Fibroblast of lung (primary cell): Measurements from ENCODE around the gene GRIK1.

Experiments used
- EZH2 ChIP-seq: IDR thresholded peaks from 2 replicates; pipeline ENCODE4 v1.5.1; 2012; ENCODE audit warnings: low read length, control low read depth, mild to moderate bottlenecking; ENCODE audit errors: missing control alignments
- TF ChIP-seq, protein P1 (sequence below), 2 donors: IDR thresholded peaks in 1 of 2; conservative IDR thresholded peaks in 1 of 2; 1 replicate in 1 of 2; 2 replicates in 1 of 2; pipeline ENCODE4 v1.5.1; 2011 to 2012; ENCODE audit warnings: low read length in 2 of 2, control low read depth in 1 of 2, inconsistent platforms in 1 of 2, low read depth in 1 of 2, mild to moderate bottlenecking in 1 of 2

DNA sequence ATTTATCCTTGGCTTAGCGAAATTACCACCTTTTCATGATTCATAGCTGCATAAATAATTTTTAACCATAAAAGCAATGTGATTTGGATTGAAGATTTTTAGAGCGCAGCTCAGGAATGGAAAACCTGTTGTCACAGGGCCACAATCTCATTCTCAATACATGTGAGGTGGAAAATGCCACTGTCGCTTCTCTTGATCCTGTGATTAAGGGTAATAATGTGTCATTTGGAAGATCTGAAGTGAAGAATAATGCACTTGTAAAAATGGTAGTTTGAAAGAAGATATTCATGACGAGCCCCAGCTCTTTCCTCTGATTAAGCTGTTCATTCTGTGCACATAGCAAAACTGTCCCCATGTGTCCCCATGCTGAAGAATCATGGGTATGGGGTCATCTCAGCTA lies 410.7 kb downstream of the GRIK1 start:
- TF ChIP-seq, protein P1, sequence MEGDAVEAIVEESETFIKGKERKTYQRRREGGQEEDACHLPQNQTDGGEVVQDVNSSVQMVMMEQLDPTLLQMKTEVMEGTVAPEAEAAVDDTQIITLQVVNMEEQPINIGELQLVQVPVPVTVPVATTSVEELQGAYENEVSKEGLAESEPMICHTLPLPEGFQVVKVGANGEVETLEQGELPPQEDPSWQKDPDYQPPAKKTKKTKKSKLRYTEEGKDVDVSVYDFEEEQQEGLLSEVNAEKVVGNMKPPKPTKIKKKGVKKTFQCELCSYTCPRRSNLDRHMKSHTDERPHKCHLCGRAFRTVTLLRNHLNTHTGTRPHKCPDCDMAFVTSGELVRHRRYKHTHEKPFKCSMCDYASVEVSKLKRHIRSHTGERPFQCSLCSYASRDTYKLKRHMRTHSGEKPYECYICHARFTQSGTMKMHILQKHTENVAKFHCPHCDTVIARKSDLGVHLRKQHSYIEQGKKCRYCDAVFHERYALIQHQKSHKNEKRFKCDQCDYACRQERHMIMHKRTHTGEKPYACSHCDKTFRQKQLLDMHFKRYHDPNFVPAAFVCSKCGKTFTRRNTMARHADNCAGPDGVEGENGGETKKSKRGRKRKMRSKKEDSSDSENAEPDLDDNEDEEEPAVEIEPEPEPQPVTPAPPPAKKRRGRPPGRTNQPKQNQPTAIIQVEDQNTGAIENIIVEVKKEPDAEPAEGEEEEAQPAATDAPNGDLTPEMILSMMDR (conservative IDR thresholded peaks at IDR 0.05 in 1 of 2, IDR thresholded peaks at IDR 0.05 in 1 of 2; ENCODE audit: low read depth in 1 of 2, low read length in 2 of 2): no peak
- no peak for TF ChIP-seq EZH2
